22Rv1 (cell line): ENCODE measurements around the gene NUDT9.

ENCODE experiments used
- CTCF ChIP-seq: fragments of 450-650 bp; IDR thresholded peaks from 2 replicates; pipeline ENCODE4 v1.5.1; 2017; ENCODE audit warnings: mild to moderate bottlenecking
- ZFX ChIP-seq: fragments of 450-650 bp; IDR thresholded peaks from 2 replicates; pipeline ENCODE4 v1.6.1; 2017; ENCODE audit warnings: antibody characterized with exemption, borderline replicate concordance

GRCh38 chr4:87433342-87433741 is 11.0 kb downstream of the NUDT9 start:
- TF ChIP-seq CTCF = no peak
- TF ChIP-seq ZFX = no peak
